ENCODE results near the gene APBB1.

- TF ChIP-seq SP1 (IDR thresholded peaks at IDR 0.05), result no peak
- TF ChIP-seq L3MBTL2 (conservative IDR thresholded peaks at IDR 0.05), result no peak
- no peak for TF ChIP-seq ELF4 (IDR thresholded peaks at IDR 0.05)
- no peak for TF ChIP-seq CTBP1 (IDR thresholded peaks at IDR 0.05; ENCODE audit: borderline replicate concordance)
- no peak for TF ChIP-seq FOXA1 (IDR thresholded peaks at IDR 0.05)
- TF ChIP-seq PKNOX1 (IDR thresholded peaks at IDR 0.05), result no peak
- no peak for TF ChIP-seq ARNT (IDR thresholded peaks at IDR 0.05)
- TF ChIP-seq ZNF384 (IDR thresholded peaks at IDR 0.05), result no peak
- TF ChIP-seq FOXM1 (IDR thresholded peaks at IDR 0.05; ENCODE audit: borderline replicate concordance), result no peak
Observed at GRCh38 chr11:6404342-6405051, 14.4 kb downstream of the APBB1 start.
